Uterus (tissue), 2 donors: Measurements from ENCODE around the gene EIF1AD.

Experiments used
- POLR2A ChIP-seq, 2 donors: fragments of 450-650 bp; IDR thresholded peaks; one replicate each; pipeline ENCODE4 v1.6.1; 2016; ENCODE audit warnings: antibody characterized with exemption in 2 of 2, mild to moderate bottlenecking in 1 of 2, moderate library complexity in 1 of 2
- TF ChIP-seq, protein P1 (sequence below), 4 experiments: fragments of 200-600 bp in 2 of 4; fragments of 450-650 bp in 2 of 4; sonication (generic) in 2 of 4; IDR thresholded peaks; one replicate each; pipeline ENCODE4 v1.5.1; 2016 to 2019; ENCODE audit warnings: antibody characterized with exemption in 4 of 4, mild to moderate bottlenecking in 2 of 4, moderate library complexity in 1 of 4

DNA sequence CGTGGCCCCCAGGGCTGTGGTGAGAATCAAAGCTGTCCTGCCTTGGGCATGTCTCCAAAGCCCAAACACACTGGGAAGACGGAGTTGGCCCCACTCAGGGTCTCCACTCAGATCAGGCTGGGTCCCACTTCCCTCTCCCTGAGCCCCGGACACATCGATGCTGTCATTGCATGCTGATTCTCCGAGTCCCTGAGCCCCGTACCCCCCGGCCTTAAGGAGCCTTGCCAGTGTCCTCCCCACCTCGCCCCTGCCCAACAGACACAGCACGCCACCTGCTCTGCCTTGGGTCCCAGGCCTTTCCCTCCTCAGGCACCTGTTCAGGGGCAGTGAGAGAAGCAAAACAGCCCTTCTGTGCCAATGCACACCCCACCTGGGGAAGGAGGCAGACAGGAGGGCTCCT lies 14.6 kb downstream of the EIF1AD start:
- no peak for TF ChIP-seq POLR2A (IDR thresholded peaks at IDR 0.05)
- TF ChIP-seq, protein P1, sequence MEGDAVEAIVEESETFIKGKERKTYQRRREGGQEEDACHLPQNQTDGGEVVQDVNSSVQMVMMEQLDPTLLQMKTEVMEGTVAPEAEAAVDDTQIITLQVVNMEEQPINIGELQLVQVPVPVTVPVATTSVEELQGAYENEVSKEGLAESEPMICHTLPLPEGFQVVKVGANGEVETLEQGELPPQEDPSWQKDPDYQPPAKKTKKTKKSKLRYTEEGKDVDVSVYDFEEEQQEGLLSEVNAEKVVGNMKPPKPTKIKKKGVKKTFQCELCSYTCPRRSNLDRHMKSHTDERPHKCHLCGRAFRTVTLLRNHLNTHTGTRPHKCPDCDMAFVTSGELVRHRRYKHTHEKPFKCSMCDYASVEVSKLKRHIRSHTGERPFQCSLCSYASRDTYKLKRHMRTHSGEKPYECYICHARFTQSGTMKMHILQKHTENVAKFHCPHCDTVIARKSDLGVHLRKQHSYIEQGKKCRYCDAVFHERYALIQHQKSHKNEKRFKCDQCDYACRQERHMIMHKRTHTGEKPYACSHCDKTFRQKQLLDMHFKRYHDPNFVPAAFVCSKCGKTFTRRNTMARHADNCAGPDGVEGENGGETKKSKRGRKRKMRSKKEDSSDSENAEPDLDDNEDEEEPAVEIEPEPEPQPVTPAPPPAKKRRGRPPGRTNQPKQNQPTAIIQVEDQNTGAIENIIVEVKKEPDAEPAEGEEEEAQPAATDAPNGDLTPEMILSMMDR (IDR thresholded peaks at IDR 0.05): no peak
